ENCODE measurements around the gene GSK3B.
A peak's percentile ranks its signal among the peaks of the same experiment; 100 is the strongest.
"Not testable (repeated sequence)": the region's sequence is repeated elsewhere in the genome, so short reads cannot be mapped to it uniquely, and the experiment has no call there.

GSK3B gene

GRCh38 chr3:120052225-120052624, 42.0 kb downstream of the GSK3B start:
- no peak for DNase-seq

DNA sequence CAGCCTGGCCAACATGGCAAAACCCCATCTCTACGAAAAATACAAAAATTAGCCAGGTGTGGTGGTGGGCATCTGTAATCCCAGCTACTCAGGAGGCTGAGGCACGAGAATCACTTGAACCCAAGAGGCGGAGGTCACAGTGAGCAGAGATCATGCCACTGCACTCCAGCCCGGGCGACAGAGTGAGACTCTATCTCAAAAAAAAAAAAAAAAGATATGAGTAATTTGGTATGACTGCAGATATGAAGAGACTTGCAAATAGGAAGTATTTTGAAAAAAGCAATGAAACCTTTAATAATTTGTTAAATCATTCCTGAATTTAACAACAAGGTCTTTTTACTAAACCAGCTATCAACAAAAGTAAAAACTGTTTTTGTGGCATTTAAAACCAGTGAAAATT, 42.7 kb downstream of the GSK3B start:
- DNase-seq: not testable (repeated sequence)

GRCh38 chr3:120049881-120050539, 44.2 kb downstream of the GSK3B start:
- DNase-seq: no peak

DNA sequence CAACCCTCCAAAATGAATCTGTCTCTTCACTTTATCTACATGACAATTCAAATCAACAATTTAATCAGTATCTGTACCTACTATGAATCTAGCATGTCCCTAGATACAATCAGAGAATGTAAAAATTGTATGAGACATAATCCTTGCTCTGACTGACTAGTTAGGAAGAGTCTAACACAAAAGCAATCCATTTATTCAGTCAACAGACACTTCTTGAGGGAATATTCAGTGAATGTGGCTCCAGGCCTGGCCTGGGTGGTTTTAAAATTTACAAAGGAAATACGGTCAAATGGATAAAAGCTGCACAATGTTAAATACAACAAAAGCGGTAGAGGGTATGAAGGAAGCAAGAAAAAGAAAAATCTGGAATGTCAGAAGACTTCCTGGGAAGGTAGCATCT, 45.2 kb downstream of the GSK3B start:
- DNase-seq: no peak

- no peak for DNase-seq
These were observed 45.7 kb downstream of the GSK3B start for GRCh38 chr3:120048355-120049041.

- no peak for DNase-seq
These were observed 46.6 kb downstream of the GSK3B start for GRCh38 chr3:120047686-120048085.

DNA sequence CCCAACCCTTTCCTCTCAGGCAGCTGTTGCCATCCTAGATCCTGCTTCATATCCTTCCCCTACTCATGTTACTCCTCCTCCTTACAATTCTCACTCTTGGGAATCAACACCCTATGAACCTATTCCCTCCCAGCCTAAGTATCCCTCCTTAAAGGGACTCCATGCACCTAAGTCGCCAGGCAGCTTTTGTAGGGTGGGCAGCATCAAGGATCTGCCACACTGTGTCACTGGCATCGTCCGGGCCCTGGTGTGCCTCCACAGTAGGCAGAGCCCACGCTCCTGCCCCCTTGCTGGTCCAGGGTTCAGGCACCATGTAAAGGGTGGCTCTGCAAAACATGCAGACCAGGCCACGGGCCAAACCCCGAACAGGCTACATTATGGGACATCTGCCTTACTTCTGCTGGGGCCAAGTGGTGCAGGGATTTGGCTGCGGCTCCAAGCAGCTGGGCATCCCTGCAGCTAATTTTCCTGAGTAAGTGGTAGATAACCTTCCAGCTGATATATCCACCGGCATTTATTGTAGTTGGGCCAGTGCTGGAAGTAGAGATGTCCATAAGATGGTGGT, 53.4 kb downstream of the GSK3B start:
- DNase-seq: no peak

DNA sequence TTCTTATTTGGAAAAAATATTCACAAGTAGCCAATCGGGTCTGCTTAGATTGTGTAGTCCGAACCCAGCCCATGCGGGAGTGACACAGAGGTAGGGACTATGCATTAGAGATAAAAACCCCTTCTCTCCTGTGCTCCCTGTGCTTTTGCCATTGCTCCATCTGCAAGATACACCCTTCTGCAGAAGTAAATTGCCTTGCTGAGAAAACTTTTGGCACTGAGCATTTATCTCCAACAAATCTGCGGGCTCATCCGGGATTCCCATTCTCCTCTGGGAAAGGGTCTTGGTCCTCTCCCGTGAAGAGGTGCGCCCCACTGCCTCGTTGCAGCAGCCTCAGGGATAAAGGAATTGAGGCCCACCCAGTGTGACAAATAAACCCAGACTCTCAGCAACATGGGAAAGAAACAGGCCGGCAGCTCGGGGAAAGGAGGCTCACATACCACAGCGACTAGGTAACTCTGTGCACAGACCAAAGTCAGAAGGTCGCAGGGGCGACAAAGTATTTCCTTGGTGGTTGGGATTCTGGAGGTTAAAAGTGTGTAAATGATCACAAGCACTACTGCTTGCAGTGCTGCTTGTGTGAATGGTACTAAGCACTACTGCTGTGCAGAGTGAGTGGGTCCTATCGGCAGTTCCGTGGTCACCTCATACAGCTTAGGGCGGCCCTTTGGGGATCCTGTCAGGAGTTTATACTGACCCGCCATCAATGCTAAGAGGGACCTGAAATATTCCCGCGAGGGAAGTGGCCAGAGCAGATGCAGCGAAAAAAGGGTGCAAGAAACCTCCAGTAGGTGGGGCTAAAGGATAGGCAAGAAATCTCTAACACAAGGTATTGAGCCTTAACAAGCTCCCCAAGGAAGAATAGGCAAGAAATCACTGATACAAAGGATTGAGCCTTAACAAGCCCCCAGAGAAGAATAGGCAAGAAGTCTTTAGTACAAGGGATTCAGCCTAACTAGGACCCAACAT, 54.3 kb downstream of the GSK3B start:
- DNase-seq: no peak

- peak in 1 of 2 donors; percentile 80 for DNase-seq
These were observed 60.7 kb downstream of the GSK3B start for GRCh38 chr3:120033596-120033995.

GRCh38 chr3:120031561-120031960, 62.7 kb downstream of the GSK3B start:
- DNase-seq: no peak

DNA sequence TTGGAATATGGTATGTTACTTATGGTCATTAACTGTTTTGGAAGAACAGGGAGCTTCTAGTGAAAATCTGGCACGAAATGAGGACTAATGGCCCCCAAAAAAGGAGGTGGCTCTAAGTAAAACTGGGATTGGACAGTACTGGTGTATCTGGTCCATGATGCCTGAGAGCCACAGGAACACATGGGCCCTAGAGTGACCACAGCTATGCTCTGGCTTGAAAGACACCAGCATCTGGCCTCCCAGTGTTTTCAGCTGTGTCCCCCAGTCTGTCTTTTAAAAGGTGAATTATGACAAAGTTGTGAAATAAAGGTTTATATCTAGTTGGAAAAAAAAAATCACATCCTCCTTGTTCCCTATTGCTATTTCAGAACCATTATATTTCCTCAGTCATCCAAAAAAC, 64.5 kb downstream of the GSK3B start:
- DNase-seq: no peak

- DNase-seq: no peak
These were observed 65.8 kb downstream of the GSK3B start for GRCh38 chr3:120028271-120029047.

- DNase-seq: no peak
These were observed 67.0 kb downstream of the GSK3B start for GRCh38 chr3:120027226-120027625.

- DNase-seq: no peak
These were observed 68.7 kb downstream of the GSK3B start for GRCh38 chr3:120025520-120025919.

- no peak for DNase-seq
These were observed 70.1 kb downstream of the GSK3B start for GRCh38 chr3:120024103-120024502.

DNA sequence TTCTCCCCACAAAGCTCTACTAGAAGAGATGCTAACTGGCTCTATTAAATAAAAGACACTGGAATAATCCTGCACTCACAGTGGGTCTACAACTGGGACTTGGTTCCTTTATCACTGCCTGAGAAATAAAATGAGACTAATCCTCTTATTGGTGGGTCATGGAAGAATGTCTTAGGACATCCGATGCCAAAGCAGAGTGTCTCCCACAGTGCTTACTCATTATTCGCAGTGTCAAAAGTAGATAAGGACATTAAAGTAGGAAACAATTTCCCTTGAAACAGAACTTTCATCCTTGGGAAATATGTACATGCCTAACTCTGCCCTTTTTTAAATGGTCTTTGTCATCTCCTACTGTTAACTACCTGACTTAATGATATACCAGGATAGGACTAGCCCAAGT, 71.5 kb downstream of the GSK3B start:
- DNase-seq: no peak

GRCh38 chr3:120021523-120021922, 72.7 kb downstream of the GSK3B start:
- no peak for DNase-seq

- no peak for DNase-seq
These were observed 75.9 kb downstream of the GSK3B start for GRCh38 chr3:120018299-120018698.

DNA sequence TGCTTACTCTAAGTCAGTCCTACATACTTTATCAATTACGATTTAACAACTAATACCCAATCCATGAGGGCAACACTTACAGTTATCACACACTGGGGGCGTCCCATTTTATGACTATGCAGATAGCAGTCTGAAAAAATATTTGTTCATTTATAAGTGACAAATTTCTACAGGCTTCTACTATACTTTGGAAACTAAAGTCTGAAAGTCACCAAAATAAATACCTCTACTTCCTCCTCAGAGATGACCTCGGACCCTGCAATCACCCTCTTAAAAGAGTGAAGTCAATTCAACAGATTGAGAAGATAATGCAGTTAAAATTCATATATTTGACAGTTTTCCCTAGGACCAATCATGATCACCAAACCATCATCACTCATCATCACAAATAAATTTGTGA, 76.6 kb downstream of the GSK3B start:
- no peak for DNase-seq

GRCh38 chr3:120013481-120013880, 80.8 kb downstream of the GSK3B start:
- no peak for DNase-seq

- not testable (repeated sequence) for DNase-seq
These were observed 88.5 kb downstream of the GSK3B start for GRCh38 chr3:120005741-120006140.

- DNase-seq: not testable (repeated sequence)
These were observed 90.2 kb downstream of the GSK3B start for GRCh38 chr3:120004008-120004498.
